GM18861 (cell line): ENCODE data around the gene MBOAT7.

Source experiments
- ATAC-seq: cut with Tn5 transposase; IDR thresholded peaks from one replicate; pipeline ENCODE4 v1.9.1; 2021; ENCODE audit not compliant: unreplicated experiment

The MBOAT7 gene

GRCh38 chr19:54165222-54165621 is 24.2 kb downstream of the MBOAT7 start:
- ATAC-seq: no peak

DNA sequence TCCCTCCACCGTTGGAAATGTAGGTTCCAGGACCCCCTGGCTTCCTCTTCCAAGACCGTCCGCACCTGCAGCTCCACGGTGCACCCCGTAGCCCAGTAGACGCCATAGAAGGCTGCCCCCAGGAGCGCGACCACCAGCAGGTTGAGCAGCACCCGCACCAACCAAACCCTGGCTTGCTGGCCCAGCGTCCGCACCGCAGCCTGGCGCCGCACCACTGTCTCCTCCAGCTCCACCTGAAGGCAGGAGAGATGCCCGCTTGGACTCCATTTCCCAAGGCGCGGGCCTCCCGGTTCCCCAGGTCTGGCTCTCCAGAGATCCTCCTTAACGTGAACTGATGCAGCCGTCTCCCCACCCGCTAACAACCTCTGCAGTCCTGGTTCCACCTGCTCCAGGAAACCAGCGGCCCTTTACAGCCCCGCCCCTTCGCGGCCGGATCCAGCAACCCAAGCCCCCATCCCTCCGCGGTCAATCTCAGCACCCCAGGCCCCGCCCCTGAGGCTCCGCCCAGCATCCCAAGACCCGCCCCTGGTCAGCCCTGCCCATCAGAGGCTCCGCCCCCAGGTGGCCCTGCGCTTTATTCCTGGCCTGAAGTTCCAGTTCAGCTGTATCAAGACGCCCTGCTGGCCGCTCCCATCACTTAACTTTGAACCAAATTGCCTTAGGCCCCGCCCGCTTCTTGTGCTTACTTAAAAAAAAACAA is 24.9 kb downstream of the MBOAT7 start:
- ATAC-seq: no peak

DNA sequence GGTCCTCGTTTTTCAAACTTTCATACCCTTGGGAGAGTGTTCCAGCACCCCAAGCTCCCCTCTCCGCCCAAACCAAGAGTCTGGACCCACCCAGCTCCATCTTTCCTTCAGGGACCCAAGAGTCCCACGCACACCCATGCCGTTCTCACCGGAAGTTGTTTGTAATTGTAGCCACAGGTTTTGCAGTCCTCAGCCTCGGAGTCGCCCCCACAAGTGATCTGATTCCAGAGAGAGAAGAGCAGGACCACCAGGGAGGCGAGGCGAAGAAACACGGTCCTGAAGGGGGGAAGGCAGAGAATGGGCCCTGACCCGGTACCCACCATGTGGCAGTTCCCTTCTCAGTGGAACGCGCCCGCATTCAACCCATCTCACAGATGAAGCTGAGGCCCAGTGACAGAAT is 26.5 kb downstream of the MBOAT7 start:
- ATAC-seq: no peak

DNA sequence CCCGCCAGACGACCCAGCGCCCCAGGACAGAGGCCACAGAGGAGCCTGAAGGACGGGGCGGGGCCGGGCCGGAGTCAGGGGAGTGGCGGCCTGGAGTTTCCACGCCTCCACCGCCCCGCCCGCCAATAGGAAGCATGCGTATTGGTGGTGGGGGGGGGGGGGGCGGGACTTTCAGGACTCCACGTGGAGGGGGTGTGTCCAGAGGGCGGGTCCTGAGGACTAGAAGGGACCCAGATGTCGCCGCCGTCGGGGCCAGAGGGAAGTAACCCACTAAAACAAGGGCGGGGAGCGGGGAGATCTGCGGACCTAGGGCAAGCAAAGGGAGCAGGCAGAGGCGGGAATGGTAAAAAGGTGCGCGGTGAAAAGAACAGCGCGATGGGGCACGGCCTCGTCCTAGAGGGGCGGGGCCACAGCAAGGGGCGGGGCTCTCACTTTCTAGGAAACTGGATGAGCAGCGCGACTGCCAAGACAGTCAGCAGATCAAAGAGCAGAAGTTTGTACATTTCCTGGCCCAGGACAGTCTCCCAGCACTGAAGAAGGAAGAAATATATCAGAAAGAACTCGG is 27.1 kb downstream of the MBOAT7 start:
- no peak for ATAC-seq

GRCh38 chr19:54160854-54161253 is 28.5 kb downstream of the MBOAT7 start:
- ATAC-seq: no peak

- no peak for ATAC-seq
Observed at GRCh38 chr19:54160182-54160811, 29.1 kb downstream of the MBOAT7 start.

DNA sequence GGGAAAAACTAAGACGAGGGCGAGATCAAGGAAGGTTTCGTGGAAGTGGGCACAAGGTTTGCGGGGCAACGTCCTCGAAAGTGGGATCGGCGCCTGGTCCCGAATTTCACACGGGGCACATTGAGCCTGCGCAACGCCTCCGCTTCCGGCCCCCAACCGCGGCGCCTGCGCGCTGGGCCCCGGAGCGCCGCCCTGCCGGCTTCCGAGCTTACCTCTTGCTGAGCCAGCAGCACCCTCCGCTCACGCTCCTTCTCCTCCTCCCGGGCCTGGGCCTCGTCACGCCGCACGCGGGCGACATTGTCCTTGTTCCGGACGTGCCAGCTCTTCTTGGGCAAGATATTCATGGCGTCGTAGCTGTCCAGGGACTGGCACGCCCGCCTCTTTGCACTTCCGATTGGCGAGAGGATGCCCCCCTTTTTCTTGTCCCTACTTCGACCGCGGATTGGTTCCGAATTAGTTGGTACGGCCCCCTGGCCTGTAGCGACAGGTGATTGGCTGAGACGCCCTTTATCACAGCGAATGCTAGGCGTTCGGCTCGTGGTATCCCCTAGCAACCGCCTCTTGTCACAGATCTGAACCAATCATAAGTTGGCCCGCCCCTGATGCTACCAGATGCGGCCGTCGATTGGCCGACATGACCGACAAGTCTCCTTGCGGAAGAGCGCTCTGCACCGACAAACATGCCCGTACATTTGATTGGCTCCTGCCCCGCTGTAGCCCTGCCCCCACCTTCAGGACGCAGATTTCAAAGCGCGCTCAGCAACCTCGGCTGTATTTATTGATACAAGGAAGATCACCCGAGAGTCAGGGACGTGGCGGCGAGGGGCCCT is 29.8 kb downstream of the MBOAT7 start, which contains the start of gene LENG1:
TSS of gene LENG1 (minus strand) at position 370 of the 830 bp plus-strand sequence. CDS start at position 344, 26 bp downstream.
- peak; percentile 89 for ATAC-seq

DNA sequence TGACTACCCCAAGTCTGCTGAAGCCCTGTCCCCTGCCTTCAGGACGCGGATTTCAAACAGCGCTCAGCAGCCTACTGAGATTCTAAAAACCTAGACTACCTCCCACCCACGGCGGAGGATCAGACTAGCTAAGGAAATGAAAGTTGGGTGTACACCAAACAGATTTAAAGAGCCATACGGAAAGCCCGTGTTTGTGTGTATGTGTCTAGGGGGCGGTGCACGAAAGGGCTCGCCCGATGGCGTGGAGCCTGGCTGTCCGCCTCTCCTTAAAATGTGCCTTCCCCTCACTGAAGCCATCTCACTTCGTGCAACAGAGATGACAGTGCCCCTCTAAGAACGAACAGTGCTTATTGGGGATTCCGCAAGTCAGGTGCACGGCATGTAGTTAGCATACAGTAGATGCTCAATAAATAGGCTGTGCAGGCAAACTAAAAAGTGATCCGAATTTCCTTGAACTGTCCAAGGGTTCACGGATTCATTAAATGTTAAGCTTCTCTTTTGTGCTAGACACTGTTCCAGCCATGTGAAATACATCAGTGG is 30.5 kb downstream of the MBOAT7 start:
- ATAC-seq: no peak

GRCh38 chr19:54156953-54157352 is 32.4 kb downstream of the MBOAT7 start:
- ATAC-seq: no peak

DNA sequence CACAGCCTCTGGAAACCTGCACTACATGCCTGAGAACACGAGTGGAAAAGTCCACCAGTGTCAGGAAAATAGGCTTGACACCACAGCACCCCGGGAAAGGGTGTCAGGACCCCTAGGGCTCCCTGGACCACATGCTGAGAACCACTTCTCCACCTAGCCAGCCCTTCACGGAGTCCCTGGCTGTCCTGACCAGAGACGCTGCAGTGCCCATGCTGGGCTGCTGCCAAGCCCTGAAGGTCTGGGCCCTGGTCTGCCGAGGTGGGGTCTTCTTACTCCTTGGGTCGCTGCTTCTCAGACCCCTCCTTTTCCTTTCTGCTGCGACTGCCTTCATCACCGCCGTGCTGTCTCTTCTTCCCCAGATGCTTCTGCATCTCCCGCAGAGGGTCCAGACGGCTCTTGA is 32.9 kb downstream of the MBOAT7 start:
- no peak for ATAC-seq

DNA sequence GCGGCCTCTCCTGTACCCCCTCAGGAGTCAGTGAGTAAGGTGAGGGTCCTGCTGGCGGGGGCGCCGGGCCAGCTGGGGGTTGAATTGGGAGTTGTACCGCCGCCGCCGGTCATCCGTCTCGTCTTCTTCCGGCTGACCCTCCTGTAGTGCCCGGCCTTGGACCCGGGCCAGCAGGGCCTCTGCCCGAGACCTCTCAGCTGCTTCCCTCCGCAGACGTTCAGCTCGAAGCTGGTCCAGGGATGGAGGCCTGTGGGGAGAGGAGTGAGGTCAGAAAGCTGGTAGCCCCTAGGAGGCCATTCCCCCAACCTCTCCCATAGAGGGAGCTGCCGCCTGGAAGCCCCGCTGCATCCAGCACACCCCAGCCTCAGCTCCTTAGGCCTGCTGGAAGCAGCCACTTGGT is 33.7 kb downstream of the MBOAT7 start:
- no peak for ATAC-seq

DNA sequence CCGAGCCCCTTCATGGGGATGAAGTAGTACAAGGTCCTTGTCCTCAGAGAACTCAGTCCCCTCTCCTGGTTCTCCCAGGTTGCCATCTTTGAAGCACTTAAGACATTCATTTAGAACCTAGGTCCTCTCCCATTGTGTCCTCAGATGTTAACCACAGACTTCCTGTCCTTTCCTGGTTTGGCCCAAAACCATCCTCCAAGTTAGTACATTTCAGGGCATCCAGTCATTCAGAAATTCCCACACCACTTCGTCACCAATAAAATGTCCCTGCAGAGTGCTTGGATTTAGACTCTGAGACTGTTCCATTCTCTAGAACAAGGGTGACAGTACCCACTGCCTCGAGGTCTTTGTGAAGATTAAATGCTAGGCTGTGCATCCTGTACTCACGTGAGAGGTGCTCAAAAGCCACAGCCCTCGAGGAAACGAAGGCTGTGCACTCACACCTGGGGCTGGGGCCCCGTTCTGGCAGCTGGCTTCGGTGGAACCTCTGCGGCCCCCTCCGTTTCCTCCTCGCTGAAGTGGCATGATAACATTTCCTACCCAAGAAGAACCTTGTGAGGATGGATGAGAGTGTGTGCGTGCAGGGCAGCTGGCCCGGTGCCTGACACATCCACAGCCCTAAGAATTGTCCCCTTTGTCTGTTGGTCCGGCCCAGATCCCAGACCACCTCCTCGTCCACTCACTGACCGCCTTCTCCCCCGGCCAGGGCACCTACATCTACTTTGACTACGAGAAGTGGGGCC is 34.6 kb downstream of the MBOAT7 start:
- ATAC-seq: no peak

GRCh38 chr19:54153731-54154326 is 35.6 kb downstream of the MBOAT7 start:
- ATAC-seq: no peak

DNA sequence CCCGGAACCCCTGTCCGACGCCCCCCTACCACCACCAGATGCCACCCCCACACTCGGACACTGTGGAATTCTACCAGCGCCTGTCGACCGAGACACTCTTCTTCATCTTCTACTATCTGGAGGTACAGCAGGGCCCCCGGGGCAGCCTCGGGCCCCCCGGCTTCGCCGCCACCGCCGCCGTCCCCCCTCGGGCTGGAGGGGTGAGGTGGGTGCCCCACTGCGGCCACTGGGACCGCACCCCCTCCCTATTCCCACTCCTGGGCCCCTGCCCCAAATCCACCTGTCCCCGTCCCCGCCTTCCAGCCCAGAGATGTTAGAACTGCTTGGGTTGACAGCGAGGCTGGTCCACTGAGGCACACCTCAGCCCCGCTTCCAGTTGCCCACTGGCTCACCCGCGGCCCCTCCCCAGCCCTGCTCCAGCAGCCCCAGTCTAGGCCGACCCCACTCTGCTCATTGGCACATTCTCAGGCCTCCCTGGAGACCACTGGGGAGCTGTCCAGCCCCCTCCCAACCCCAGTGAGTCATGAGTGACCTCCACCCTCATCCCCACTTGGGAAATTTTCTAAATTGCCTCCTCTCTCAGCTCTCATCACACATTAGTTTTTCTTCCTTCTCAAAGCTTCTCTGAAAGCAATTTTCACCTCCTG is 36.4 kb downstream of the MBOAT7 start:
- no peak for ATAC-seq

DNA sequence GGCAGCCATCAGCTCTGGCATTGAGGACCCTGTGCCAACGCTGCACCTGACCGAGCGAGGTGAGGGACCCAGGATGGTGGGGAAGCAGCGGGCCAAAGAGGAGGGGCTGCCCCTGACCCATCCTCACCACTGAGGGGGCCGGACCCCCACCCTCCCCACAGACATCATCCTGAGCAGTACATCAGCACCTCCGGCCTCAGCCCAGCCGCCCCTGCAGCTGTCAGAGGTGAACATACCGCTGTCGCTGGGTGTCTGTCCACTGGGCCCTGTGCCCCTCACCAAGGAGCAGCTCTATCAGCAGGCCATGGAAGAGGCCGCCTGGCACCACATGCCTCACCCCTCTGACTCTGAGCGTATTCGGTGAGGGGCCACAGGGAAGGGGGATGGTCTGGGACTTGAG is 37.1 kb downstream of the MBOAT7 start:
- no peak for ATAC-seq

DNA sequence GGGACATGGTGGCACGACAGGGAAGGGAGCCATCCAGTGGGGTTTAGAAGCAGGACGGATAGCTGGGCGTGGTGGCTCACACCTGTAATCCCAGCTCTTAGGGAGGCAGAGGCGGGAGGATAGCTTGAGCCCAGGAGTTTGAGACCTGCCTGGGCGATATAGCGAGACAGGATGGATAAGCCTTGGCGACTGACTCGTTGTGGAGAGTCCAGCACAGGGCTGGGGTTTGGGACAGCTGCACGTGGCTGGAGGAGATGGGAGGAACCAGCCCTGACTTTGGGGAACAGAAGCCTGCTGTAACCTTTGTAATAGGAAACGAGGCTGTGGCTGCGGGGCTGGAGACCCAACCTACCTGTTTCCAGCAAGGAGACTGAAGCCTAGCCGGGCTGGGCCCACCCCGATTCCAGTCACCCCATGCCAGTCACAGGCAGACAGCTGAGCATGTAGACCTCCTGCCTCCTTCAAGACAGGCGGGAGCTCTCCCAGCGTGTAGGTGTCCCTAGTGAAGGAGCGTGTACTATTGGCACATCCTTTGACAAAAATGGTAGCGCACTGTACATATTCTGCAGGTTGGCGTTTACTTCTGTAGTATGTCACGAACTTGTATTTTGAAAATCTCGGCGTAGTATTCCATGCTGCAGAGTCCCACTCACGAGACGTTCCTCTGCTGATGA is 37.9 kb downstream of the MBOAT7 start:
- ATAC-seq: no peak

- ATAC-seq: no peak
Observed at GRCh38 chr19:54149021-54149812, 40.2 kb downstream of the MBOAT7 start.

DNA sequence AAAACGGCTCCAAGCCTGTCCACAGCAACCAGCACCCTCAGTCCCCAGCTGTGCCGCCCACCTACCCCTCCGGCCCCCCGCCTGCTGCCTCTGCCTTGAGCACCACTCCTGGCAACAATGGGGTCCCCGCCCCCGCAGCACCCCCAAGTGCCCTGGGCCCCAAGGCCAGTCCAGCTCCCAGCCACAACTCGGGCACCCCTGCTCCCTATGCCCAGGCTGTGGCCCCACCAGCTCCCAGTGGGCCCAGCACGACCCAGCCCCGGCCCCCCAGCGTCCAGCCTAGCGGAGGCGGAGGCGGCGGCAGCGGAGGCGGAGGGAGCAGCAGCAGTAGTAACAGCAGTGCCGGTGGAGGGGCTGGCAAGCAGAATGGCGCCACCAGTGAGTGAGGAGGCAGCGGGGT is 41.2 kb downstream of the MBOAT7 start:
- ATAC-seq: no peak
